Measurements from ENCODE around the gene DPPA5. TPM values are rescaled to one million over a fixed set of nuclear protein-coding genes. Genes with fewer than 3 reads are reported as not detected.
"Not testable (repeated sequence)": the region's sequence is repeated elsewhere in the genome, so short reads cannot be mapped to it uniquely, and the experiment has no call there.

Gene DPPA5, protein sequence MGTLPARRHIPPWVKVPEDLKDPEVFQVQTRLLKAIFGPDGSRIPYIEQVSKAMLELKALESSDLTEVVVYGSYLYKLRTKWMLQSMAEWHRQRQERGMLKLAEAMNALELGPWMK
- total RNA-seq, result not detected in 2 replicates

- TF ChIP-seq CTCF (conservative IDR thresholded peaks at IDR 0.05; ENCODE audit: low read depth, low read length), result no peak
- no peak within 1 kb of the TSS for H3K4me3 ChIP-seq (ENCODE audit: low read depth, low read length)
- DNase-seq (ENCODE audit: low read depth), result no peak
Observed at GRCh38 chr6:73353636-73354593, at the start of gene DPPA5. DPPA5 (minus strand) TSS chr6:73354276; CDS start chr6:73354225, 51 bp downstream.

DNA sequence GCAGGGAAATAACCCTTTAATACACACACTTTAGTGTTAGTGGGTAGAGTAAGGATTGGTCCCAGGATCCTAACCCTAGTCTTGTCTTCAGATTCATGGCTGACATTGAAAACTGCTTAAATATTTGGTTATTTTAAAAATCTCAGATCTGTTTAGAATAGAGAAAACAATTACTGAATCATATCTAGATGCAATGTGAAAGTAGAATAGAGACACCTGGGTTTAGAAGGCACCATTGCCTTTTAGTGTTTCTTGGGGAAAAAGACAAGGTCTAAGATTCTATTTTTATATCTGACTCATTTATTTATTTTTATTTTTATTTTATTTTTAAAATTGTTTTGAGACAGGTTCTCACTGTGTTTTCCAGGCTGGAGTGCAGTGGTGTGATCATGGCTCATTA lies 46.6 kb upstream of the DPPA5 start:
- no peak for TF ChIP-seq CTCF (conservative IDR thresholded peaks at IDR 0.05; ENCODE audit: low read depth, low read length)
- no peak for DNase-seq (ENCODE audit: low read depth)
- no peak overlapping the region for H3K4me3 ChIP-seq (ENCODE audit: low read depth, low read length)

GRCh38 chr6:73395875-73396274 lies 41.8 kb upstream of the DPPA5 start:
- DNase-seq (ENCODE audit: low read depth), result no peak
- no peak overlapping the region for H3K4me3 ChIP-seq (ENCODE audit: low read depth, low read length)
- no peak for TF ChIP-seq CTCF (conservative IDR thresholded peaks at IDR 0.05; ENCODE audit: low read depth, low read length)

DNA sequence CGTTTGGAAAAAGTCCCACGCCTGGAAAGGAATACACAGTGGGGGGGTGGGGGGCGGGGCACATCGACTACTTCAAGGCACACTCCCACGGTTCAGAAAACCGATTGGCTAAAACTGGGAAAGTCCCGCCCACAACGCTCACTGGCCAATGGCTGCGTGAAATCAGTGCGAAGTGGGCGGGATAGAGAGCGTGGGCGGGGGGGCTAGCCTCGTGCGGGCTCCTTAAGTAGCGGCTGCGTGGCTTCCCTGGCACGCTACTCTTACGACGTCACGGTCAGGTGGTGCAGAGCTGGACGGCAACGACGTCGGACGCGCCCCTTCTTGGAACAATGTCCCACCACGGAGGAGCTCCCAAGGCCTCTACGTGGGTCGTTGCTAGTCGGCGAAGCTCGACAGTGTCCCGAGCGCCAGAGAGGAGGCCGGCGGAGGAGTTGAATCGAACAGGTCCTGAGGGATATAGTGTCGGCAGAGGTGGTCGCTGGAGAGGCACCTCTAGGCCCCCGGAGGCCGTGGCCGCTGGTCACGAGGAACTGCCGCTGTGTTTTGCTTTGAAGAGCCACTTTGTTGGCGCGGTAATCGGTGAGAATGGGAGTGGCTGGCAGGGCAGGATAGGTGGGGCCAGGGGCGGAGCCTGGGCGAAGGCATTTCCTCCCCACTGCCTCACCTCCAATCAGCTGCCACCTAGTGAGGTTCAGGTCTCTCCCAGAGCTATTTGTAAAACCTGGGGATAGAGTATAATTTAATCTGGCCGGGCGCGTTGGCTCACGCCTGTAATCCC lies 40.7 kb upstream of the DPPA5 start, which contains the start of gene DDX43:
Gene DDX43, plus strand, starts transcription at position 252 of the 778 bp plus-strand sequence. Its CDS starts 78 bp downstream, at position 330.
- H3K4me3 ChIP-seq (ENCODE audit: low read depth, low read length), result peak within 1 kb of the TSS; percentile 32
- TF ChIP-seq CTCF (conservative IDR thresholded peaks at IDR 0.05; ENCODE audit: low read depth, low read length), result no peak
- no peak for DNase-seq (ENCODE audit: low read depth)

GRCh38 chr6:73393278-73393677 lies 39.2 kb upstream of the DPPA5 start:
- no peak for DNase-seq (ENCODE audit: low read depth)
- no peak overlapping the region for H3K4me3 ChIP-seq (ENCODE audit: low read depth, low read length)
- no peak for TF ChIP-seq CTCF (conservative IDR thresholded peaks at IDR 0.05; ENCODE audit: low read depth, low read length)

DNA sequence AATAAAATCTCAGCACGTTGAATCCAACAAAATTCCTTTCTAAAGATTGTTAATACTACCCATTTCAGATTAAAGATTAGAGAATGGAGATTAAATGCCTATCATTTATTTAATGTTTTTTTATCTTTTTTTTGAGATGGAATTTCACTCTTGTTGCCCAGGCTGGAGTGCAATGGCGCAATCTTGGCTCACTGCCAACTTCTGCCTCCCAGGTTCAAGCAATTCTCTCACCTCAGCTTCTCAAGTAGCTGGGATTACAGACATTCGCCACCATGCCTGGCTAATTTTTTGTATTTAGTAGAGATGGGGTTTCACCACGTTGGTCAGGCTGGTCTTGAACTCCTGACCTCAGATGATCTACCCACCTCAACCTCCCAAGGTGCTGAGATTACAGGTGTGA lies 38.1 kb upstream of the DPPA5 start:
- H3K4me3 ChIP-seq (ENCODE audit: low read depth, low read length); DNase-seq (ENCODE audit: low read depth): not testable (repeated sequence)

DNA sequence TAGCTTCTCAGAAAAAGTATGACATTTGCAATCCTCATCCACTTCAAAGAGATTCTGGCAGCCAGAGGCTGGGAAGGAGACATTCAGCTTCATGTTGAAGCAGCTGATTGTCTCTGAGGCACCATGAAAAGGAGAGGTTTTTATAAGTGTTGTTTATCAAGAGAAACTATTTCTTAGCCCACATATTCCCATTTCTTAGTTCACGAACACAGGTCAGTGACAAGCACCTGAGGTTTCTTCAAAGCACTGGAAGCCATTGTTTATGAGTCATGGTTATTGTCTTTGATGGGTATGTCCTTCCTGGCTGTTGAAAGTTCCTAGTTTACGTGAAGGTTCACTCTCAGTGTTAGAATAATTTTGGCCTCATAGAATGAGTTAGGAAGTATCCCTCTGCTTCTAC lies 37.6 kb upstream of the DPPA5 start:
- TF ChIP-seq CTCF (conservative IDR thresholded peaks at IDR 0.05; ENCODE audit: low read depth, low read length), result no peak
- no peak for DNase-seq (ENCODE audit: low read depth)
- no peak overlapping the region for H3K4me3 ChIP-seq (ENCODE audit: low read depth, low read length)

Measured in epithelial cell of proximal tubule (primary cell).